ENCODE measurements around the gene WIPF3.

- TF ChIP-seq CTCF (IDR thresholded peaks at IDR 0.05) (no peak), POLR2A (IDR thresholded peaks at IDR 0.05) (no peak), POLR2AphosphoS5 (IDR thresholded peaks at IDR 0.05) (no peak)
Measured at GRCh38 chr7:29914180-29914579, 107.9 kb downstream of the WIPF3 start.

Measured in stomach (tissue), 4 donors.